Activated naive CD4-positive, alpha-beta T cell treated with anti-CD3 and anti-CD28 coated beads, Interleukin-2, amount 50 U/mL, for 24 hours (primary cell): ENCODE measurements around the gene CFAP68.
A peak's percentile ranks its signal among the peaks of the same experiment; 100 is the strongest.

ENCODE experiments used
- H3K27ac Mint-ChIP-seq: one replicate; pipeline ENCODE4 v1.8.0; 2021; ENCODE audit warnings: mild to moderate bottlenecking, mixed read lengths
- H3K27me3 Mint-ChIP-seq: one replicate; pipeline ENCODE4 v1.8.0; 2021; ENCODE audit warnings: mixed read lengths
- H3K36me3 Mint-ChIP-seq: one replicate; pipeline ENCODE4 v1.8.0; 2021; ENCODE audit warnings: mixed read lengths
- H3K4me1 Mint-ChIP-seq: one replicate; pipeline ENCODE4 v1.8.0; 2021; ENCODE audit warnings: mixed read lengths
- H3K4me3 Mint-ChIP-seq: one replicate; pipeline ENCODE4 v1.8.0; 2021; ENCODE audit warnings: mild to moderate bottlenecking, mixed read lengths
- H3K9me3 Mint-ChIP-seq: one replicate; pipeline ENCODE4 v1.8.0; 2021; ENCODE audit warnings: mixed read lengths

CFAP68 gene, protein sequence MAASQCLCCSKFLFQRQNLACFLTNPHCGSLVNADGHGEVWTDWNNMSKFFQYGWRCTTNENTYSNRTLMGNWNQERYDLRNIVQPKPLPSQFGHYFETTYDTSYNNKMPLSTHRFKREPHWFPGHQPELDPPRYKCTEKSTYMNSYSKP

DNA sequence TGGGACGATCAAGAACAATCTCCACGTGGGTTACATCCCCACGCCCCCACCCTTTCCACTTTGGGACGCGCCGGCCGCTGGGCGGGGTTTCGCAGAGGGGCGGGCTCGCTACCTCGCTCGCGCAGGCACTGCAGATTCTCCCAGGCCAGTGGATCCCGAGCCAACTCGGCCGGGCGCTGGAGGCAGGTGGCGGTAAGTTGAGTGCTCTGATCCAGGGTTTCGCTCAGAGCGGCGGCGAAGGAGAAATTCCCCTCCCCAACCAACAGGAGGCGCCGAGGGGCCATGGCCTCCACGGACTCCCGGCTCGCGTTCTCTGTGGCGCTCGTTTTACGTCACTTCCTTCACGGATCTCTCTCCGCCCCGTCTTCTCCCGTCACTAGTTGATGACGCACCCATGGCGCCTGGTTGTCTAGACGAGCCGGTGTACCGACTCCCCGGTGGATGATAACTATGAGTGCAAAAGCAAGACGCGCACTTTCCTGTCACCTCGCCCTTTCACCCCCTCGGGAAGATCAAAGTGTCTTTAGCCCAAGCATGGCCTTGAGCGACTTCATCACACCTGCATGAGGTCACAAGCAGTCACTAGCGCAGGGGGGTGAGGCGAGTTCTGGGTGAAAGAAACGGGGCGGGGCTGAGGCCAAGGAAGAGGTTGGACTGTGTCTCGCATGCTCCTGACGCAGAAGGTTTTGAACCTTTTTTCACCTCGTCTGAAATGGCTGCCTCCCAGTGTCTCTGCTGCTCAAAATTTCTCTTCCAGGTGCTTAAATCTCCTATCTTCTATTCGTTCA is at the start of gene CFAP68, which contains the start of gene FDXACB1:
TSS of gene CFAP68 (plus strand) at position 693 of the 788 bp plus-strand sequence. CDS start at position 713, 20 bp downstream.
TSS of gene FDXACB1 (minus strand) at position 317 of the 788 bp plus-strand sequence. CDS start at position 284, 33 bp downstream.
- H3K27me3 Mint-ChIP-seq, result no peaks in the 10 kb centered on the region
- peak within 1 kb of the TSS; percentile 94 for H3K4me3 Mint-ChIP-seq

DNA sequence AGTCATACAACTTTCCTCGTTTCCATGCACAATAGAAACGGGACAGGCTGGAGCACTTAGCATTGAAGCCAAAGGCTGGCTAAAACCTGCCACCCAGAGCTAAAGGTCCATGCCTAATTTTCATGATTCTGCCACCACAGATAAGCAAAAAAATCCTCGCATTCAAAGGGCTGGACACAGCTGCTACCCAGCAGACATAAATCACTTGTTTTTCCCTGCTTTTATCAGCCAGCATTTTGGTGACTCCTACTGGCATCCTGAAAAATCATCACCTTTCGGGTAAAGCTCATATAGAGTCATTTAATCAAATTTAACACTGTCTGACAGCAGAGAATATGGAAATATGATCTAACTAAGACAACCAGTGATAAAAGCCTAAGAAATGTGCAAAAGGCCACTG is 45.8 kb upstream of the CFAP68 start:
- H3K36me3 Mint-ChIP-seq, result peaks cover 25% of the 10 kb centered on the region
- H3K27ac Mint-ChIP-seq, result no peak overlapping the region
- H3K27me3 Mint-ChIP-seq, result no peaks in the 10 kb centered on the region
- peaks cover 8% of the 10 kb centered on the region for H3K4me1 Mint-ChIP-seq
- no peak overlapping the region for H3K4me3 Mint-ChIP-seq
- H3K9me3 Mint-ChIP-seq, result no peaks in the 10 kb centered on the region

More for the DNA sequence above, at the start of gene CFAP68, which contains the start of gene FDXACB1:
- H3K9me3 Mint-ChIP-seq, result no peaks in the 10 kb centered on the region
- H3K36me3 Mint-ChIP-seq, result peaks cover 2% of the 10 kb centered on the region
- peaks cover 29% of the 10 kb centered on the region for H3K4me1 Mint-ChIP-seq
- peak within 1 kb of the TSS; percentile 99 for H3K27ac Mint-ChIP-seq

DNA sequence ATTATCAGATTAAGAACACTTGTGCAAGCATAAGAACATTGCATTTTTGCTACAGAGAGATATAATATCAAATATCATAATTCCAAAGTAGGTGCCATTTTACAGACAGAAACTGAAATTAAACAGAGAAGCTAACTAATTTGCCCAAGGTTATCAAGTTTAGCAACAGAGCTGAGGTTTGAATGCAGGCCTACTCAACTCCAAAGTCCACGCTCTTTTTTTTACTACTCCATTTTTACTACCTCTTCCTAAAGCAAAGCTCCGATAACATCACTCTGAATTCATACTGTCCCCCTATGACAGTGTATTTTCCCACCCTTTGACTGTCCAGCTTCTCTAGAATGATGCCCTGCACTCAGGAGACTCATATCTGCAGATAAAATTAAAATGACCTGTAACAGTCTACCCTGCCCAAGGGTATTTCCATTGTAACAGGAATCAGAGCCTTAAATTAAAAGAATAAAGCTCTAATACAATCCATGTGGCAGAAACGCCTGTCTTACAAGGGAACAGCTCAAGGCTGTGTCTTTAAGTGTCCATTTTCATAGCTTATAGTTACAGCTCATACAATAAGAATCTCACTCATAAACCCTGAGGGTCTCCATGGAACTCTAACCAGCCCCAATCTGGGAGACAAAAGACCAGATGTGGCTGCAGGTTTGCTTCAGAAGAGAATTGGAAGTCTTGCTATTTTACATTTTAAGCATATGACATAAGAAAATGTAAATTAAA is 44.7 kb upstream of the CFAP68 start:
- H3K27ac Mint-ChIP-seq, result no peak overlapping the region
- H3K27me3 Mint-ChIP-seq, result no peaks in the 10 kb centered on the region
- H3K4me1 Mint-ChIP-seq, result no peaks in the 10 kb centered on the region
- H3K4me3 Mint-ChIP-seq, result no peak overlapping the region
- peaks cover 27% of the 10 kb centered on the region for H3K36me3 Mint-ChIP-seq
- H3K9me3 Mint-ChIP-seq, result no peaks in the 10 kb centered on the region

DNA sequence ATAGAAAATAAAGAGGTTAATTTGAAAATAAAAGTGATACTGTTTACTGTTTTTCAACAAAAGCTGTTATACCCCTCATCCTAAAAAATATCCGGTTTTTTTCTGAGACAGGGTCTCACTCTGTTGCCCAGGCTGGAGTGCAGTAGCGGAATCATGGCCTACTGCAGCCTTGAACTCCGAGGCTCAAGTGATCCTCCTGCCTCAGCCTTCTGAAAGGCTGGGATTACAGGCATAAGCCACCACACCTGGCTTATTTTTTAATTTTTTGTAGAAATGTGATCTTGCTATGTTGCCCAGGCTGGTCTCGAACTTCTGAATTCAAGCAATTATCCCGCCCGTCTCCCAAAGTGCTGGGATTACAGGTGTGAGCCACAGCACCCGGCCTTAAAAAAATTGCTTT is 43.7 kb upstream of the CFAP68 start:
- no peak overlapping the region for H3K27ac Mint-ChIP-seq
- H3K4me1 Mint-ChIP-seq, result no peaks in the 10 kb centered on the region
- H3K36me3 Mint-ChIP-seq, result peaks cover 27% of the 10 kb centered on the region
- H3K4me3 Mint-ChIP-seq, result no peak overlapping the region
- no peaks in the 10 kb centered on the region for H3K27me3 Mint-ChIP-seq
- no peaks in the 10 kb centered on the region for H3K9me3 Mint-ChIP-seq

DNA sequence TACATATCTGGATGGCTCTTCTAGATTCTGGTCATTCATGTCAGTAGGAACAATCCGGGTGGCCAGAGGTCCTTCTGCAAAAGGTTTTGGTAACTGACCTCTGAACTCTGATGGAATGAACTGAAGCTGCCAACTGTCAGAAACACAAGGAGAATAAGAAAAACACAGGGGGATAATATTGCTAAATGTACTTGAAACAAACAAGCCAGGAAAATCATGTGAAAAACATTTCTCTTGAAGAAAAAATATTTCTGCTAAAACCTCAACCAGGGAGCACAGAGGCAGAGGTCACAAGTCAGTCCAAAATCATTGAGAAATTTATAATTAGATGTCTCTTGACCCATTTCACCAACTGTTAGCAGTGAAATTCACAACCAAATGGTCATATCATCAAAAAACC is 43.2 kb upstream of the CFAP68 start:
- Mint-ChIP-seq H3K27me3 (no peaks in the 10 kb centered on the region), H3K9me3 (no peaks in the 10 kb centered on the region), H3K4me3 (no peak overlapping the region), H3K36me3 (peaks cover 27% of the 10 kb centered on the region), H3K4me1 (peaks cover 2% of the 10 kb centered on the region), H3K27ac (no peak overlapping the region)

DNA sequence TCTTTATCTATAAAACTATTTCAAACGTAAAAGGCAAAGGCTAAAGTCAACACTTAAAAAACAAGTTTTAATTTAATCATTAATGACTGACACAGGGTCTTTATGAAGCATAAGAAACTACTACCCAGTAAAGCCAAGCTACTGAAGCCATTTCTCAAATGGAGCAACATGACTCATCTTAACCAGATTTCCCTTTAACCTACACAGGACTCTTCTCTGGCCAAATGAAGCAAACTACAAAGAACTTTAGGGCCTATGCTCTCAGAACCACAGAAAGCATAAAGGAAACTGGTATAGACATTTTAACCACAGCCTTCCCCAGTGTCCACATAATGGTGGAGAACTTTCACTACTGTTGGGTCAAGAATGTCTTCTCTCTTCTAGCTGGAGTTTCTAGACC is 42.6 kb upstream of the CFAP68 start:
- Mint-ChIP-seq H3K36me3 (peaks cover 24% of the 10 kb centered on the region), H3K27ac (no peak overlapping the region), H3K4me3 (no peak overlapping the region), H3K27me3 (no peaks in the 10 kb centered on the region), H3K4me1 (peaks cover 7% of the 10 kb centered on the region), H3K9me3 (no peaks in the 10 kb centered on the region)

DNA sequence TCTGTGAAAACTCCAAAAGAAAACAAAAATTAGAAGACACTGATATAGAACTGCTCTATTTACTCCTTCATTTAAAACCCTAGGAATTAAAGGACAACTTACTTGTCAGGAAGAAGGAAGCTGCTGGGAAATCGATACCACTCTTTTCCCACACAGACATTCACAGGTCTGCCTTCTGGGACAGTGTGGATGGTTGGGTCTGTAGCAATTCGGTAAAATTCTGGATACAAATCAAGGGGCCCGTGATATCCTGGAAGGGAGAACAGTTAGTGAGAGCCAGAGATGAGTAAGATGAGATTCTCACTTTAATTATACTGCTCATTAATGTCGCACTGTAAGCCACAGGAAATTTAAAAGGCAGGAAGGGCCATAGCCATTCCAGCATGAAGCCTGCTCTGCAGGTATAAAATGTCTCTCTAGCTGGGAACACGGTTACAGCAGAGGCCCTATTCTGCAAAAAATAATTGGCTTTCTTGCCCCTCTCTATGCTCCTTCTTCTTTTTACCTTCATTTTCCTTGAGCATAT is 41.9 kb upstream of the CFAP68 start:
- Mint-ChIP-seq H3K36me3 (peaks cover 22% of the 10 kb centered on the region), H3K27ac (no peak overlapping the region), H3K4me1 (peaks cover 7% of the 10 kb centered on the region), H3K4me3 (no peak overlapping the region), H3K27me3 (no peaks in the 10 kb centered on the region), H3K9me3 (no peaks in the 10 kb centered on the region)

DNA sequence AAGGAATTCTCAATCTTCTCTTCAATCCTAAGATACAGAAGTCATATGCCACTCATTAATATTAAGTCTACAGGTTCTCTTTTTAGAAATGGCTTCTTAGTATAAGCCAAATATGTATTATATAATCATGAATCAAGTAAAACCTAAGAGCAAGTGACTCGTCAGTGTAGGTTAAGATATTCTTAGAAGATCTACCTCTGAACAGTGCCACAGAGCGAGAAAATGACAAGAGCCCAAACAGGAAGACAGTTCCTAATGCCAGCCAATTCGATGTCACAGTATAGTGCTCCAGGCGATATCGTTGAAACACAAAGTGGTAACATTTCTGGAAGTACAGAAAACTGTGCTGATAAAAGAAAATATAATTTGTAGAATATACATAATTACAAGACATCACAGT is 41.3 kb upstream of the CFAP68 start:
- no peaks in the 10 kb centered on the region for H3K9me3 Mint-ChIP-seq
- peaks cover 7% of the 10 kb centered on the region for H3K4me1 Mint-ChIP-seq
- no peak overlapping the region for H3K4me3 Mint-ChIP-seq
- H3K27ac Mint-ChIP-seq, result no peak overlapping the region
- H3K36me3 Mint-ChIP-seq, result peaks cover 22% of the 10 kb centered on the region
- H3K27me3 Mint-ChIP-seq, result no peaks in the 10 kb centered on the region

DNA sequence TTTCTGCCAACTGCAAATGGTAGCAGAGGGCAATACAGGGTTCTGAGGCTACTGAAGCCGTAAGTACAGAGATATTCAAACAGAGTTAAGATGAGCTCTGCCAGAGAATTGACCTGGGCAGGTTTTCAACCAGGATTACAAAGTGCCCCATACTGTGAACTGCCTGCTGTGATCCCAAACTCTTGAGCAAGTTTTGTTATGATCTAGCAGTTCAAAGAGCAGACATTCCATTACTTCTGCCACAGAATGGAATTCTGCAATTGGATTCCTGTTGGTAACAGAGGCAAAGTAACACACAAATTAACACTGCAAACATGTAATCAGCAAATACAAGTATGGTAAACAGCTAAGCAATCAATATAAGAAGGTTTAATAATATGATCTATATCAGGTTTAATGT is 39.2 kb upstream of the CFAP68 start:
- Mint-ChIP-seq H3K9me3 (no peaks in the 10 kb centered on the region), H3K36me3 (peaks cover 15% of the 10 kb centered on the region), H3K4me1 (peaks cover 7% of the 10 kb centered on the region), H3K4me3 (no peak overlapping the region), H3K27me3 (no peaks in the 10 kb centered on the region), H3K27ac (no peak overlapping the region)

DNA sequence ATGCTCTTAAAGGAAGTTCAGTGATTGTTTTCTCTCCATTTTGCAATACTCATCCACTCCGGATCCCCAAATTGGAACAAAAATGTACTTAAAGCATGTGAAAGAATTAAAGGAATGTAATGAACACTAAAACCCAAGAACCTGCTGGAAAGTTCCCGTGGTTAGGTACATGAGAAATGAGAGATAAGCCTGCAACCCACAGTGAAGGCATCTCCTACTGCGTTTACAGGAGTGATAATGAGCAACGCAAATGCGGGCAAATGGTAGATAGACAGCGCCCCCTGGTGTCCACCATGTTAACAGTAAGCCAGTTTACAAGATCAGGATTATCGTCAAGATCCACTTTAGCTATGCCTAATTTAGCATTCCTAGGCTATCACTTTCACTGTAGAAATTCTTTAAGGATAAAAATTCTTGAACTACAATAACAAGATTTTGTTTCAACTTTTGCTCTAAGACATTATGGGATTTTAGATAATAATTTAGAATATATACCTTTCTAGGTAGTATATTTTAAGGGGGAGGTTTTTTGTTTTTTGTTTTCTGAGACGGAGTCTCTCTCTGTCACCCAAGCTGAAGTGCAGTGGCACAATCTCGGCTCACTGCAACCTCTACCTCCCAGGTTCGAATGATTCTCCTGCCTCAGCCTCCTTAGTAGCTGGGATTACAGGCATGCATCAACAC is 37.8 kb upstream of the CFAP68 start:
- Mint-ChIP-seq H3K4me3 (no peak overlapping the region), H3K36me3 (peaks cover 11% of the 10 kb centered on the region), H3K9me3 (no peaks in the 10 kb centered on the region), H3K4me1 (peaks cover 7% of the 10 kb centered on the region), H3K27ac (no peak overlapping the region), H3K27me3 (no peaks in the 10 kb centered on the region)

DNA sequence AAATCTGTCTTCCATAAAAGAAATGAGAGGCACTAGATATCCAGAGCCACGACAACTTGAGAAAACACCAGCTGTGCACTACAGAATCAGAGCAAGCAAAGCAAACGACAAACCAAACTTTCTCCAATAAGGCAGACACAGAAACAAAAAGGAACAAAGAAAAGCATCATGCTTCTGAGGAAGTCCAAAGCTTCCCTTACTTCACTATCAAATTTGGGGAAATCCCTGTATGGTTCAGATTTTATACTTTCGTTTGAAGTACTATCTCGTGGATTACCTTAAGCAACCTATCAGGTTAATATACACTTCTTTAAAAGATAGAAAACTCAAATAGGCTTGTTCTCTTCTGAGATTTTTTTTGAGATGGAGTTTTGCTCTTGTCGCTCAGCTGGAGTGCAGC is 35.7 kb upstream of the CFAP68 start:
- peaks cover 10% of the 10 kb centered on the region for H3K36me3 Mint-ChIP-seq
- peaks cover 7% of the 10 kb centered on the region for H3K4me1 Mint-ChIP-seq
- no peak overlapping the region for H3K4me3 Mint-ChIP-seq
- H3K27ac Mint-ChIP-seq, result no peak overlapping the region
- H3K27me3 Mint-ChIP-seq, result no peaks in the 10 kb centered on the region
- no peaks in the 10 kb centered on the region for H3K9me3 Mint-ChIP-seq

DNA sequence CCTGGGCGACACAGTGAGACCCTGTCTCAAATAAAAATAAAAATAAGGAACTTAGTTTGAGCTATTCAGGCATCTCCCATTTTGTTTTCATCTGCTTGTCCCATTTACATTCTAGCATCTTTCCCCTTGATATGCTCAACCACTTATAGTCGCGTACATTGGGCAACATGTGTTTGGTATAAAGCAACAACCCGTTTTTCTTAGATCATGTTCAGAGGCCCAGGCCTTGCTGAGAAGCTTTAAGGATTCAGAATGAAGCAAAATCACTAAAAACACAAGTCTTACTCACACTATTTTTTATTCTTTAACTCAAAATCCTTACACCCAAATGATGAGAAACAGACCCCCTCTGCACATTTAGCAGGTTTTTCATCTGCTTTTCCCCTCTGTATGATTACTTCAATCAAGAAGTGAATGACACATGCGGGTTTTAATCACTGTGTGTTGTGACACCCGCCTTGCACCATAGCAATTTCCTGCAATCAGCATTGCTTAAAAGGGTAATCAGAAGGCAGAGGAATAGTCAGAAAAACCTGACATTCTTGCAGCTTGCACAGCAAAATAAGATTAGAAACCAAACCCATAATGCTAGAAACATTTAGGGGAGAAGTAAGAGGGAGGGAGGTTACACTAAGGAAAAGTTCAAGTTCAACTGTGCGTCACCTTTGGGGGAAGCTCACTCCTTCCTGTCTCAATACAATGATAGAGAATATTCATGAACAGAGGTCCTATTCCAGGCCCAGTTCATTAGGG is 33.9 kb upstream of the CFAP68 start:
- Mint-ChIP-seq H3K4me1 (peaks cover 7% of the 10 kb centered on the region), H3K9me3 (no peaks in the 10 kb centered on the region), H3K27me3 (no peaks in the 10 kb centered on the region), H3K4me3 (no peak overlapping the region), H3K27ac (no peak overlapping the region), H3K36me3 (peaks cover 10% of the 10 kb centered on the region)

DNA sequence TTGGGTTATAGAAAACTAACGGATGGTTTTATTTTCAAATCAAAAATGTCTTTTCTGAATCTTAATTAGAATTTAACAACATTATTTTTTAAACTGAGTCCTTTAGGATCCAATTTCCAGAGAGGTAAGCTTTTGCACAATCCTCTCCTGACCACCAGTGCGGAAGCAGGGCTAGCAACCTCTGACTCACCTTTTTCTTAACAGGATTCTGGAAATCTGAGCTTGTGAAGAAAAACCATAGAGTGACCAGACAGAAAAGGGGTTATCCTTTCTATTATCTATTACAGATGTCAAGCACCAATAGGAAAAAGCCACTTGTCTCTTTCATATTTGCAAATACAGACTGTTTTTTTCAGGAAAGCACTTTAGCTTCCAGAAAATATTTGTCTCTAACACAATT is 33.3 kb upstream of the CFAP68 start:
- H3K4me3 Mint-ChIP-seq, result no peak overlapping the region
- no peak overlapping the region for H3K27ac Mint-ChIP-seq
- H3K4me1 Mint-ChIP-seq, result peaks cover 6% of the 10 kb centered on the region
- peaks cover 10% of the 10 kb centered on the region for H3K36me3 Mint-ChIP-seq
- H3K27me3 Mint-ChIP-seq, result no peaks in the 10 kb centered on the region
- no peaks in the 10 kb centered on the region for H3K9me3 Mint-ChIP-seq

DNA sequence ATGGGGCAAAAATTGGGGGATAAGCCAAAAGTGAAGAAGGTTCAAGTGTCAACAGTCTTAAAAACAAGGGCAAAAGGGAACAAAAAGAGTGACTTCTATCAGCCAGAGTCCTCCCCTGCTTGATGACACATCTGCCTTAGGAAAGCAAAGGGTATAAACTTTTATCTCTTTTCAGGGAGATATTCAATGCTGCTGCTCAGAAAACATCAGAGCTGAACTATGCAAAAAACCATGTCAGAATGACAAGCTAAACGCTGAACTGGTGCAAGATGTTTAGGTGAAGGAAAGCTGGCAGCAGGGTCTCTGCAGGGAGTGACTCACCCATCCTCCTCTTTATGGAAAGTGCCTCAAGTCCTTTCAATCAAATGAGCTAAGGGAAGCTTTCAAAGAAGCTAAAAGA is 32.7 kb upstream of the CFAP68 start:
- peak overlapping the region; percentile 51 for H3K27ac Mint-ChIP-seq

DNA sequence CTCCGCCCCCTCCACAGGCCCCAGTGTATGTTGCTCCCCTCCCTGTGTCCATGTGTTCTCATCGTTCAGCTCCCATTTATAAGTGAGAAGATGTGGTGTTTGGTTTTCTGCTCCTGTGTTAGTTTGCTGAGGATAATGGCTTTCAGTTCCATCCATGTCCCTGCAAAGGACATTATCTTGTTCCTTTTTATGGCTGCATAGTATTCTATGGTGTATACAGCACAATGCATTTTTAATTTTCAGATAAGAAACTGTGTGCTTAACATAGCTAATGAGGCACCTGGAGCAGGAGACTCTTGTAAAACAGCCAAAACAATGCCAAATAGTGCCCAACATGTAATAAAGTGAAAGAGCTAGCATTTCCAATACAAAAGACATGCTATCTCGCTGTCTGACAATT is 29.7 kb upstream of the CFAP68 start:
- Mint-ChIP-seq H3K9me3 (no peaks in the 10 kb centered on the region), H3K27me3 (no peaks in the 10 kb centered on the region), H3K4me3 (no peak overlapping the region), H3K36me3 (peaks cover 14% of the 10 kb centered on the region), H3K27ac (no peak overlapping the region), H3K4me1 (no peaks in the 10 kb centered on the region)

More for the DNA sequence above, 32.7 kb upstream of the CFAP68 start:
- H3K4me3 Mint-ChIP-seq, result no peak overlapping the region
- no peaks in the 10 kb centered on the region for H3K27me3 Mint-ChIP-seq
- peaks cover under 1% of the 10 kb centered on the region for H3K4me1 Mint-ChIP-seq
- H3K36me3 Mint-ChIP-seq, result peaks cover 12% of the 10 kb centered on the region
- no peaks in the 10 kb centered on the region for H3K9me3 Mint-ChIP-seq
